SK-N-SH treated with all-trans-retinoic acid at 6 μM for 48 hours (cell line): Measurements from ENCODE around the gene HOOK2.
A peak's percentile ranks its signal among the peaks of the same experiment; 100 is the strongest.

Experiments used
- ATAC-seq: fragments of 200-7000 bp; cut with Tn5 transposase; 3 replicates; pipeline ENCODE4 v1.9.1; 2020; ENCODE audit warnings: mild to moderate bottlenecking, moderate library complexity
- ARNTL ChIP-seq: fragments of 450-650 bp; formaldehyde crosslinking; IDR thresholded peaks from 2 replicates; pipeline ENCODE4 v1.5.0; 2020; ENCODE audit warnings: low read depth, mild to moderate bottlenecking, moderate library complexity, borderline replicate concordance
- BACH2 ChIP-seq: fragments of 250-450 bp; sonication (Bioruptor Pico); IDR thresholded peaks from 2 replicates; pipeline ENCODE4 v1.9.0; 2021; ENCODE audit warnings: mild to moderate bottlenecking, borderline replicate concordance
- CREB5 ChIP-seq: fragments of 250-450 bp; sonication (Bioruptor Pico); IDR thresholded peaks from 2 replicates; pipeline ENCODE4 v1.5.1; 2020; ENCODE audit warnings: low read depth, mild to moderate bottlenecking, moderate library complexity
- CSDC2 ChIP-seq: fragments of 250-450 bp; sonication (Bioruptor Pico); IDR thresholded peaks from 2 replicates; pipeline ENCODE4 v1.5.0; 2020; ENCODE audit warnings: mild to moderate bottlenecking, moderate library complexity
- ESRRG ChIP-seq: fragments of 250-450 bp; sonication (Bioruptor Pico); IDR thresholded peaks from 2 replicates; pipeline ENCODE4 v1.6.1; 2021; ENCODE audit warnings: mild to moderate bottlenecking
- GLIS3 ChIP-seq: fragments of 250-450 bp; sonication (Bioruptor Pico); IDR thresholded peaks from 2 replicates; pipeline ENCODE4 v1.5.0; 2020; ENCODE audit warnings: mild to moderate bottlenecking, moderate library complexity
- ISL1 ChIP-seq: fragments of 250-450 bp; sonication (Bioruptor Pico); IDR thresholded peaks from 2 replicates; pipeline ENCODE4 v2.1.2; 2022; ENCODE audit warnings: mild to moderate bottlenecking, moderate library complexity
- OSR1 ChIP-seq: fragments of 250-450 bp; sonication (Bioruptor Pico); IDR thresholded peaks from 2 replicates; pipeline ENCODE4 v1.8.0; 2022; ENCODE audit warnings: moderate library complexity, mild to moderate bottlenecking, inconsistent platforms
- PATZ1 ChIP-seq: fragments of 250-450 bp; sonication (Bioruptor Pico); IDR thresholded peaks from 2 replicates; pipeline ENCODE4 v1.8.0; 2020; ENCODE audit warnings: mild to moderate bottlenecking, moderate library complexity, borderline replicate concordance
- POU6F1 ChIP-seq: fragments of 250-450 bp; sonication (Bioruptor Pico); IDR thresholded peaks from 2 replicates; pipeline ENCODE4 v1.8.0; 2021; ENCODE audit warnings: low read depth, mild to moderate bottlenecking, moderate library complexity, borderline replicate concordance
- PPARA ChIP-seq: fragments of 250-450 bp; sonication (Bioruptor Pico); IDR thresholded peaks from 2 replicates; pipeline ENCODE4 v1.5.0; 2020; ENCODE audit warnings: mild to moderate bottlenecking, borderline replicate concordance
- RARB ChIP-seq: fragments of 250-450 bp; sonication (Bioruptor Pico); IDR thresholded peaks from 2 replicates; pipeline ENCODE4 v1.8.0; 2021; ENCODE audit warnings: mild to moderate bottlenecking, moderate library complexity
- SNAI2 ChIP-seq: fragments of 250-450 bp; sonication (Bioruptor Pico); IDR thresholded peaks from 2 replicates; pipeline ENCODE4 v1.5.0; 2020; ENCODE audit warnings: mild to moderate bottlenecking, moderate library complexity
- TCF4 ChIP-seq: fragments of 250-450 bp; sonication (Bioruptor Pico); IDR thresholded peaks from 2 replicates; pipeline ENCODE4 v1.8.0; 2021; ENCODE audit warnings: mild to moderate bottlenecking, moderate library complexity, borderline replicate concordance
- TOX ChIP-seq: fragments of 250-450 bp; sonication (Bioruptor Pico); IDR thresholded peaks from 2 replicates; pipeline ENCODE4 v1.8.0; 2021; ENCODE audit warnings: mild to moderate bottlenecking, moderate library complexity, borderline replicate concordance
- TSHZ2 ChIP-seq: fragments of 250-450 bp; sonication (Bioruptor Pico); IDR thresholded peaks from 2 replicates; pipeline ENCODE4 v1.5.0; 2020; ENCODE audit warnings: mild to moderate bottlenecking, moderate library complexity
- ZC3H10 ChIP-seq: fragments of 250-450 bp; sonication (Bioruptor Pico); IDR thresholded peaks from 2 replicates; pipeline ENCODE4 v1.5.1; 2021; ENCODE audit warnings: mild to moderate bottlenecking, moderate library complexity
- ZFP3 ChIP-seq: fragments of 250-450 bp; sonication (Bioruptor Pico); IDR thresholded peaks from 2 replicates; pipeline ENCODE4 v1.5.0; 2020; ENCODE audit warnings: mild to moderate bottlenecking, moderate library complexity
- ZNF565 ChIP-seq: fragments of 450-650 bp; formaldehyde crosslinking; conservative IDR thresholded peaks from 2 replicates; pipeline ENCODE4 v1.5.0; 2020; ENCODE audit warnings: low read depth, mild to moderate bottlenecking, moderate library complexity
- ZNF70 ChIP-seq: fragments of 450-650 bp; formaldehyde crosslinking; IDR thresholded peaks from 2 replicates; pipeline ENCODE4 v1.5.0; 2020; ENCODE audit warnings: mild to moderate bottlenecking, moderate library complexity
- ZNF8 ChIP-seq: fragments of 450-650 bp; formaldehyde crosslinking; IDR thresholded peaks from 2 replicates; pipeline ENCODE4 v1.5.0; 2020; ENCODE audit warnings: mild to moderate bottlenecking, moderate library complexity

HOOK2 gene

GRCh38 chr19:12783849-12784393, 8.6 kb upstream of the HOOK2 start:
- ATAC-seq: no peak
- TF ChIP-seq TOX (CRISPR knock-in tag) (no peak), SNAI2 (no peak), ZNF565 (CRISPR knock-in tag) (no peak), TCF4 (CRISPR knock-in tag) (no peak), ZFP3 (no peak), PATZ1 (CRISPR knock-in tag) (no peak), CSDC2 (CRISPR knock-in tag) (no peak), ZNF8 (CRISPR knock-in tag) (no peak)
- TF ChIP-seq, all 23 proteins: peak for 0

GRCh38 chr19:12783291-12783848, 8.0 kb upstream of the HOOK2 start:
- no peak for ATAC-seq
- TF ChIP-seq ZC3H10 (CRISPR knock-in tag) (no peak), ARNTL (no peak), BACH2 (CRISPR knock-in tag) (no peak), PATZ1 (CRISPR knock-in tag) (no peak), ZFP3 (no peak)
- TF ChIP-seq, all 23 proteins: peak for 0

- TF ChIP-seq ZC3H10 (CRISPR knock-in tag): peak; percentile 75; the same call in 1 of the 2 replicates
- peak; percentile 48; the same call in 1 of the 2 replicates for TF ChIP-seq SNAI2
- TF ChIP-seq ZNF565 (CRISPR knock-in tag): no peak
- no peak for TF ChIP-seq GLIS3
- peak; percentile 50; the same call in 1 of the 2 replicates for TF ChIP-seq ZFP3
- peak; percentile 98 for TF ChIP-seq PATZ1 (CRISPR knock-in tag)
- TF ChIP-seq BACH2 (CRISPR knock-in tag): no peak
- peak; percentile 94 for TF ChIP-seq TSHZ2 (CRISPR knock-in tag)
- ATAC-seq: peak; percentile 44
These were observed 7.3 kb upstream of the HOOK2 start for GRCh38 chr19:12782424-12783290.

- no peak for ATAC-seq
- TF ChIP-seq ARNTL: no peak
- TF ChIP-seq BACH2 (CRISPR knock-in tag): no peak
- no peak for TF ChIP-seq ZNF8 (CRISPR knock-in tag)
- TF ChIP-seq POU6F1 (CRISPR knock-in tag): no peak
- no peak for TF ChIP-seq SNAI2
- no peak for TF ChIP-seq ESRRG (CRISPR knock-in tag)
- TF ChIP-seq OSR1 (CRISPR knock-in tag): no peak
- no peak for TF ChIP-seq ZNF565 (CRISPR knock-in tag)
- no peak for TF ChIP-seq ZNF70 (CRISPR knock-in tag)
- no peak for TF ChIP-seq GLIS3
- TF ChIP-seq TCF4 (CRISPR knock-in tag): no peak
- TF ChIP-seq PPARA (CRISPR knock-in tag): no peak
- no peak for TF ChIP-seq RARB (CRISPR knock-in tag)
- no peak for TF ChIP-seq ISL1 (CRISPR knock-in tag)
- TF ChIP-seq CREB5 (CRISPR knock-in tag): no peak
- TF ChIP-seq CSDC2 (CRISPR knock-in tag): no peak
- no peak for TF ChIP-seq TOX (CRISPR knock-in tag)
- TF ChIP-seq ZC3H10 (CRISPR knock-in tag): no peak
These were observed 6.7 kb upstream of the HOOK2 start for GRCh38 chr19:12782174-12782423.
